Measurements from ENCODE around the gene GOLGB1. TPM values are rescaled to one million over a fixed set of nuclear protein-coding genes. Genes with fewer than 3 reads are reported as not detected.

Gene GOLGB1
- total and polyA plus RNA-seq, 2 experiments from 2014 or later = 40.2 to 70.2 TPM

DNA sequence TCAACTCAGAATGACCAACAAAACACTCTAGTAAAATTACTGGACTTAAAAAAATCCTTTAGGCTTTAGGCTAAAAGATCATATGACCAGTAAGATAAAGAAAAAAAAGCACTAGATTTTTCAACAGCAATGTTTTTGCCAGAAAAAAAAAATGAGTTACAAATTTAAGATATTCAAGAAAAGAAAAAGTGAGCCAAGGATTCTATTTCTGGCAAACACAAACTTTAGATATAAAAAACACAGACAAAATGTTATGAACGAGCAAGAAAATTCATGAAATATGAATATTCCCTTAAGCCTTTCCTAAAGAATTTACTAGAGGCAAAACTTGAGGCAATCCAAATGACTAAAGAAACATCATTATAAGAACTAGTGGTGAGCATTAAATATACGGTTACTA is 8.6 kb downstream of the GOLGB1 start:
- H4K20me1 ChIP-seq (ENCODE audit: insufficient read depth, poor library complexity, severe bottlenecking) = peaks cover 78% of the 10 kb centered on the region
- peaks cover 98% of the 10 kb centered on the region for H3K79me2 ChIP-seq
- H3K36me3 ChIP-seq (replicated peaks; ENCODE audit: insufficient read depth, low read depth) = no peaks in the 10 kb centered on the region
- no peaks in the 10 kb centered on the region for H3K9me3 ChIP-seq (ENCODE audit: low read depth)
- no peaks in the 10 kb centered on the region for H3K27me3 ChIP-seq
- no peaks in the 10 kb centered on the region for H3K9me2 ChIP-seq (replicated peaks; ENCODE audit: insufficient read depth)
- DNase-seq (ENCODE audit: low spot score) = no peak
- H3K27ac ChIP-seq = no peak overlapping the region
- TF ChIP-seq EZH2phosphoT487 (IDR thresholded peaks at IDR 0.05; ENCODE audit: low read depth, severe bottlenecking, unreplicated experiment) (no peak), EZH2 (IDR thresholded peaks at IDR 0.05; ENCODE audit: borderline replicate concordance) (no peak)
- TF ChIP-seq, protein P1, sequence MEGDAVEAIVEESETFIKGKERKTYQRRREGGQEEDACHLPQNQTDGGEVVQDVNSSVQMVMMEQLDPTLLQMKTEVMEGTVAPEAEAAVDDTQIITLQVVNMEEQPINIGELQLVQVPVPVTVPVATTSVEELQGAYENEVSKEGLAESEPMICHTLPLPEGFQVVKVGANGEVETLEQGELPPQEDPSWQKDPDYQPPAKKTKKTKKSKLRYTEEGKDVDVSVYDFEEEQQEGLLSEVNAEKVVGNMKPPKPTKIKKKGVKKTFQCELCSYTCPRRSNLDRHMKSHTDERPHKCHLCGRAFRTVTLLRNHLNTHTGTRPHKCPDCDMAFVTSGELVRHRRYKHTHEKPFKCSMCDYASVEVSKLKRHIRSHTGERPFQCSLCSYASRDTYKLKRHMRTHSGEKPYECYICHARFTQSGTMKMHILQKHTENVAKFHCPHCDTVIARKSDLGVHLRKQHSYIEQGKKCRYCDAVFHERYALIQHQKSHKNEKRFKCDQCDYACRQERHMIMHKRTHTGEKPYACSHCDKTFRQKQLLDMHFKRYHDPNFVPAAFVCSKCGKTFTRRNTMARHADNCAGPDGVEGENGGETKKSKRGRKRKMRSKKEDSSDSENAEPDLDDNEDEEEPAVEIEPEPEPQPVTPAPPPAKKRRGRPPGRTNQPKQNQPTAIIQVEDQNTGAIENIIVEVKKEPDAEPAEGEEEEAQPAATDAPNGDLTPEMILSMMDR (IDR thresholded peaks at IDR 0.05; ENCODE audit: poor library complexity) = no peak
- 97% methylated on average over 2 of the region's 2 CpGs for WGBS (ENCODE audit: low lambda C conversion rate, missing lambda C conversion rate)
- no peaks in the 10 kb centered on the region for H3K4me1 ChIP-seq (ENCODE audit: insufficient read depth)
- no peak overlapping the region for H2AFZ ChIP-seq
- H3K4me3 ChIP-seq = no peak overlapping the region
- no peak overlapping the region for H3K4me2 ChIP-seq

DNA sequence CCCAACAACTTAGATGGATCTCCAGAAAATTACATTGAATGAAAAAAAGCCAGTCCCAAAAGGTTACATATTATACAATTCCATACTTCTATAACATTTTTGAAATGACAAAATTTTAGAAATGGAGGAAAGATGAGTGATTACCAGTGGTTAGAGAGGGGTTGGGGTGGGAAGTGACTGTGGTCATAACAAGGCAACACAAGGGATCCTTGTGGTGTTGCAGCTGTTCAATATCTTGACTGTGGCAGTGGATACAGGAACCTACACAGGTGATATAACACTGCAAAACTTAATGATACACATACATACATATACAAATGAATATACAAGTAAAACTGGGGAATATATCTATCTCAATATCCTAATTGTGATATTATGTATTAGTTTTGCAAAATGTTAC is 9.6 kb downstream of the GOLGB1 start:
- H3K79me2 ChIP-seq = peaks cover 100% of the 10 kb centered on the region
- H3K27ac ChIP-seq = no peak overlapping the region
- no peak overlapping the region for H3K4me3 ChIP-seq
- H4K20me1 ChIP-seq (ENCODE audit: insufficient read depth, poor library complexity, severe bottlenecking) = peaks cover 76% of the 10 kb centered on the region
- H3K27me3 ChIP-seq = no peaks in the 10 kb centered on the region
- no peaks in the 10 kb centered on the region for H3K9me2 ChIP-seq (replicated peaks; ENCODE audit: insufficient read depth)
- H3K9me3 ChIP-seq (ENCODE audit: low read depth) = no peaks in the 10 kb centered on the region
- DNase-seq (ENCODE audit: low spot score) = no peak
- H3K4me1 ChIP-seq (ENCODE audit: insufficient read depth) = no peaks in the 10 kb centered on the region
- H3K36me3 ChIP-seq (replicated peaks; ENCODE audit: insufficient read depth, low read depth) = no peaks in the 10 kb centered on the region
- TF ChIP-seq EZH2 (IDR thresholded peaks at IDR 0.05; ENCODE audit: borderline replicate concordance) (no peak), EZH2phosphoT487 (IDR thresholded peaks at IDR 0.05; ENCODE audit: low read depth, severe bottlenecking, unreplicated experiment) (no peak)
- TF ChIP-seq, protein P1 (IDR thresholded peaks at IDR 0.05; ENCODE audit: poor library complexity) = no peak
- no peak overlapping the region for H2AFZ ChIP-seq
- no peak overlapping the region for H3K4me2 ChIP-seq

DNA sequence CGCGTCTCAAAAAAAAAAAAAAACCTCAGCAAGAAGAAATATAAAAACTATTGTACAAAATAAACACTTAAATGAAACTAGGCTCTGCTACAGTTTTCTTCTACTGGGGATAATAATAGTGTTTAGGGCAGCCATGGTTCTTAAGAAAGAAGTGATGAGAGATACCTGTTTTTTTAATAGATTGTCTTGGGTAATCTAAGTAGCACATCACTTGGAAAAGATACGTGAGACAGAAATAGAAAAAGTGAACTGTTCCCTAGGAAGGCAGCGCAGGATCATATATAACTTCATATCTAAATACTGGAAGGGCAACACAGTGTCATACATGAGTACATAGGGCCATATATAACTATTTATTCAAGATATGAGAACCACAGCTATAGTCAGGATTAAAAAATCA is 11.9 kb downstream of the GOLGB1 start:
- H3K79me2 ChIP-seq = peaks cover 98% of the 10 kb centered on the region
- H3K27me3 ChIP-seq = no peaks in the 10 kb centered on the region
- no peak overlapping the region for H3K4me3 ChIP-seq
- TF ChIP-seq, protein P1 (IDR thresholded peaks at IDR 0.05; ENCODE audit: poor library complexity) = no peak
- TF ChIP-seq EZH2phosphoT487 (IDR thresholded peaks at IDR 0.05; ENCODE audit: low read depth, severe bottlenecking, unreplicated experiment) (no peak), EZH2 (IDR thresholded peaks at IDR 0.05; ENCODE audit: borderline replicate concordance) (no peak)
- H3K4me1 ChIP-seq (ENCODE audit: insufficient read depth) = no peaks in the 10 kb centered on the region
- no peak overlapping the region for H3K27ac ChIP-seq
- no peaks in the 10 kb centered on the region for H3K9me3 ChIP-seq (ENCODE audit: low read depth)
- WGBS (ENCODE audit: low lambda C conversion rate, missing lambda C conversion rate) = 98% methylated on average over 4 of the region's 4 CpGs
- DNase-seq (ENCODE audit: low spot score) = no peak
- H3K36me3 ChIP-seq (replicated peaks; ENCODE audit: insufficient read depth, low read depth) = no peaks in the 10 kb centered on the region
- H3K9me2 ChIP-seq (replicated peaks; ENCODE audit: insufficient read depth) = no peaks in the 10 kb centered on the region
- no peak overlapping the region for H2AFZ ChIP-seq
- no peak overlapping the region for H3K4me2 ChIP-seq
- H4K20me1 ChIP-seq (ENCODE audit: insufficient read depth, poor library complexity, severe bottlenecking) = peaks cover 71% of the 10 kb centered on the region

DNA sequence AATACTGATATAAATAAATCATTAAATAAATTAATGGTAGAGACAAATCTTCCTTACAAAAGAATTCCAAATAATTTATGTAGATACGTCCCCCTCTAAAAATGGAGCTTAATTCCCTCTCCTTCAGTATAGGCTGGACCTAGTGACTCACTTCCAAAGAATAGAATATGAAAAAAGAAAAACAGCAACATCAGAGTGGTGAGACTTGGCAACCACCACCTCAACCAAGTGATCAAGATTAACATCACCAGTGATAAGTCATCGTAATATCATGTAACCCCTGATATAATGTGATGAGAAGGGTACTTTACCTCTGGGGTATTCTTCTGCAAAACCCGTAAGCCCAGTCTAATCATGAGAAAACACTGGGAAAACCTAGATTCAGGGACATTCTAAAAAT is 13.4 kb downstream of the GOLGB1 start:
- WGBS (ENCODE audit: low lambda C conversion rate, missing lambda C conversion rate) = 98% methylated on average over 3 of the region's 3 CpGs
- Histone ChIP-seq H3K27me3 (no peaks in the 10 kb centered on the region), H3K36me3 (replicated peaks; ENCODE audit: insufficient read depth, low read depth) (no peaks in the 10 kb centered on the region), H3K4me3 (no peak overlapping the region), H3K9me2 (replicated peaks; ENCODE audit: insufficient read depth) (no peaks in the 10 kb centered on the region), H3K4me1 (ENCODE audit: insufficient read depth) (peaks cover 6% of the 10 kb centered on the region), H3K9me3 (ENCODE audit: low read depth) (no peaks in the 10 kb centered on the region), H3K27ac (no peak overlapping the region), H4K20me1 (ENCODE audit: insufficient read depth, poor library complexity, severe bottlenecking) (peaks cover 72% of the 10 kb centered on the region), H2AFZ (no peak overlapping the region), H3K79me2 (peaks cover 98% of the 10 kb centered on the region), H3K4me2 (no peak overlapping the region)
- TF ChIP-seq EZH2 (IDR thresholded peaks at IDR 0.05; ENCODE audit: borderline replicate concordance) = no peak
- no peak for TF ChIP-seq EZH2phosphoT487 (IDR thresholded peaks at IDR 0.05; ENCODE audit: low read depth, severe bottlenecking, unreplicated experiment)
- TF ChIP-seq, protein P1 (IDR thresholded peaks at IDR 0.05; ENCODE audit: poor library complexity) = no peak
- DNase-seq (ENCODE audit: low spot score) = no peak
